ENCODE data around the gene FGFRL1. TPM values are rescaled to one million over a fixed set of nuclear protein-coding genes. Genes with fewer than 3 reads are reported as not detected.
"Not testable (repeated sequence)": the region's sequence is repeated elsewhere in the genome, so short reads cannot be mapped to it uniquely, and the experiment has no call there.

The FGFRL1 gene
- total and polyA plus RNA-seq, 2 experiments from 2014 or later: 10.8 to 58.7 TPM

GRCh38 chr4:973431-974397 lies 37.7 kb upstream of the FGFRL1 start, which contains the start of gene DGKQ:
Gene DGKQ (minus strand): TSS chr4:973569. CDS start chr4:973482, 87 bp downstream.
- Histone ChIP-seq H3K4me3 (peak within 1 kb of the TSS; percentile 77), H3F3A (ENCODE audit: insufficient read depth) (no peaks in the 10 kb centered on the region), H3K36me3 (ENCODE audit: low read depth) (no peaks in the 10 kb centered on the region), H3K9me3 (ENCODE audit: low read depth) (no peaks in the 10 kb centered on the region), H4K20me1 (ENCODE audit: insufficient read depth) (no peaks in the 10 kb centered on the region), H2AFZ (peak within 1 kb of the TSS; percentile 66), H3K4me2 (ENCODE audit: unreplicated experiment) (peak within 1 kb of the TSS; percentile 67), H3K9me2 (ENCODE audit: insufficient read depth) (no peaks in the 10 kb centered on the region), H3K4me1 (ENCODE audit: insufficient read depth) (peaks cover 5% of the 10 kb centered on the region; the same call in 1 of the 2 replicates), H3K27ac (no peak within 1 kb of the TSS), H3K79me2 (ENCODE audit: insufficient read depth) (peaks cover 14% of the 10 kb centered on the region; the same call in 1 of the 2 replicates), H3K9ac (peak within 1 kb of the TSS; percentile 75), H3K27me3 (replicated peaks; ENCODE audit: insufficient read depth) (no peaks in the 10 kb centered on the region)
- in situ Hi-C loops (cut with MboI): no loop called here
- peak; percentile 95 for DNase-seq
- WGBS, 2 experiments (ENCODE audit: low coverage in 1 of 2, low lambda C conversion rate in 2 of 2, missing lambda C conversion rate in 2 of 2): 24 to 30% methylated on average over 74 to 76 of the region's 123 CpGs
- TF ChIP-seq EZH2 (IDR thresholded peaks at IDR 0.05; ENCODE audit: insufficient read depth, poor library complexity, severe bottlenecking): no peak
- no peak for TF ChIP-seq EZH2phosphoT487 (IDR thresholded peaks at IDR 0.05; ENCODE audit: insufficient read depth, low read depth)

GRCh38 chr4:974668-975067 lies 36.8 kb upstream of the FGFRL1 start:
- Histone ChIP-seq H3K9me2 (ENCODE audit: insufficient read depth) (no peaks in the 10 kb centered on the region), H3K9me3 (ENCODE audit: low read depth) (no peaks in the 10 kb centered on the region), H3K4me3 (no peak overlapping the region), H3K79me2 (ENCODE audit: insufficient read depth) (peaks cover 14% of the 10 kb centered on the region; the same call in 1 of the 2 replicates), H3F3A (ENCODE audit: insufficient read depth) (no peaks in the 10 kb centered on the region), H3K36me3 (ENCODE audit: low read depth) (no peaks in the 10 kb centered on the region), H3K4me1 (ENCODE audit: insufficient read depth) (peaks cover 13% of the 10 kb centered on the region), H2AFZ (no peak overlapping the region), H4K20me1 (ENCODE audit: insufficient read depth) (no peaks in the 10 kb centered on the region), H3K27ac (no peak overlapping the region), H3K9ac (no peak overlapping the region), H3K27me3 (replicated peaks; ENCODE audit: insufficient read depth) (no peaks in the 10 kb centered on the region), H3K4me2 (ENCODE audit: unreplicated experiment) (no peak overlapping the region)
- WGBS, 2 experiments (ENCODE audit: low coverage in 1 of 2, low lambda C conversion rate in 2 of 2, missing lambda C conversion rate in 2 of 2): 77 to 83% methylated on average over 8 to 9 of the region's 9 CpGs
- no peak for DNase-seq
- TF ChIP-seq EZH2 (IDR thresholded peaks at IDR 0.05; ENCODE audit: insufficient read depth, poor library complexity, severe bottlenecking): no peak
- no peak for TF ChIP-seq EZH2phosphoT487 (IDR thresholded peaks at IDR 0.05; ENCODE audit: insufficient read depth, low read depth)
- in situ Hi-C loops (cut with MboI): no loop called here

GRCh38 chr4:976016-976415 lies 35.4 kb upstream of the FGFRL1 start:
- H4K20me1 ChIP-seq (ENCODE audit: insufficient read depth); H2AFZ ChIP-seq; H3K27me3 ChIP-seq (replicated peaks; ENCODE audit: insufficient read depth); H3K4me2 ChIP-seq (ENCODE audit: unreplicated experiment); H3K27ac ChIP-seq; H3K9me3 ChIP-seq (ENCODE audit: low read depth); H3K9me2 ChIP-seq (ENCODE audit: insufficient read depth); H3K36me3 ChIP-seq (ENCODE audit: low read depth); in situ Hi-C loops (cut with MboI); H3K4me3 ChIP-seq; H3K9ac ChIP-seq; H3F3A ChIP-seq (ENCODE audit: insufficient read depth); DNase-seq: not testable (repeated sequence)
- 97% methylated on average over 22 of the region's 25 CpGs; no CpG with 5 or more reads in 1 of the 2 experiments for WGBS, 2 experiments (ENCODE audit: low coverage in 1 of 2, low lambda C conversion rate in 2 of 2, missing lambda C conversion rate in 2 of 2)
- peaks cover 14% of the 10 kb centered on the region; the same call in 1 of the 2 replicates for H3K79me2 ChIP-seq (ENCODE audit: insufficient read depth)
- peaks cover 13% of the 10 kb centered on the region for H3K4me1 ChIP-seq (ENCODE audit: insufficient read depth)

- Histone ChIP-seq H3K27ac (peak overlapping the region; percentile 32), H3F3A (ENCODE audit: insufficient read depth) (no peaks in the 10 kb centered on the region), H3K4me1 (ENCODE audit: insufficient read depth) (peaks cover 8% of the 10 kb centered on the region), H3K9me2 (ENCODE audit: insufficient read depth) (no peaks in the 10 kb centered on the region), H3K4me3 (no peak overlapping the region), H3K4me2 (ENCODE audit: unreplicated experiment) (peak overlapping the region; percentile 7), H3K79me2 (ENCODE audit: insufficient read depth) (no peaks in the 10 kb centered on the region), H3K9ac (peak overlapping the region; percentile 30; the same call in 1 of the 2 replicates), H3K27me3 (replicated peaks; ENCODE audit: insufficient read depth) (no peaks in the 10 kb centered on the region), H4K20me1 (ENCODE audit: insufficient read depth) (no peaks in the 10 kb centered on the region), H2AFZ (peak overlapping the region; percentile 90), H3K9me3 (ENCODE audit: low read depth) (no peaks in the 10 kb centered on the region), H3K36me3 (ENCODE audit: low read depth) (no peaks in the 10 kb centered on the region)
- WGBS, 2 experiments (ENCODE audit: low coverage in 1 of 2, low lambda C conversion rate in 2 of 2, missing lambda C conversion rate in 2 of 2): 61 to 66% methylated on average over 20 of the region's 20 CpGs
- DNase-seq: peak; percentile 70
- in situ Hi-C loops (cut with MboI): no loop called here
- TF ChIP-seq EZH2 (IDR thresholded peaks at IDR 0.05; ENCODE audit: insufficient read depth, poor library complexity, severe bottlenecking) (no peak), EZH2phosphoT487 (IDR thresholded peaks at IDR 0.05; ENCODE audit: insufficient read depth, low read depth) (no peak)
Measured at GRCh38 chr4:978957-979701, 32.3 kb upstream of the FGFRL1 start.

Measured in GM23248 (cell line).